Measurements from ENCODE around the gene MXI1.

Gene MXI1

DNA sequence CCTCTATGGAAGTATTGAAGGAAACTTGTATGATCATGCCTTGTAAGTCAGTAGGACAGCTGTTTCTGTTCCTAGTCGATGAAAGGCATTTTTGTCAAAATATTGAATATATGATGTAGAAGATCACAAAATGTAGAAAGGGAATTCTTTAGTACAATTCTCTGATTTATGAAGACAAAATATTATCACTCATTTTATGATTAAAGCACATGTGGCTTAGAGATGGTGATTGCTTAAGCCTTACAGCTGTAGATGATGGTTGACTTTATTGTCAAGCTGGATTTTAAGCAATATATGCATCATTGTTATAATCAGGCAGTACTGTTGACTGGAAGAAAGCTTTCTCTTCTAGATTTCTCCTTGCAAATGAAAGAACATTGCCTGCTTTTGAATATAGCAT is 26.4 kb downstream of the MXI1 start:
- Histone ChIP-seq H4K20me1 (ENCODE audit: insufficient read depth, low read length, poor library complexity, severe bottlenecking) (no peaks in the 10 kb centered on the region), H3K4me2 (ENCODE audit: low read depth, low read length, poor library complexity, severe bottlenecking) (no peak overlapping the region), H3K27me3 (ENCODE audit: insufficient read depth, low read length, poor library complexity, severe bottlenecking) (no peaks in the 10 kb centered on the region), H3K9me2 (replicated peaks; ENCODE audit: low read depth, low read length) (no peaks in the 10 kb centered on the region), H3F3A (ENCODE audit: low read depth) (no peaks in the 10 kb centered on the region), H3K4me1 (ENCODE audit: insufficient read depth, low read length, poor library complexity, severe bottlenecking) (no peaks in the 10 kb centered on the region), H2AFZ (ENCODE audit: low read length) (no peak overlapping the region), H3K9ac (ENCODE audit: low read depth, low read length, poor library complexity, severe bottlenecking) (no peak overlapping the region), H3K79me2 (ENCODE audit: insufficient read depth, low read length) (peaks cover 3% of the 10 kb centered on the region; the same call in 1 of the 2 replicates), H3K9me3 (ENCODE audit: insufficient read depth, low read depth, low read length) (no peaks in the 10 kb centered on the region; the same call in 1 of the 2 replicates), H3K4me3 (ENCODE audit: low read length, poor library complexity, severe bottlenecking) (no peak overlapping the region), H3K36me3 (ENCODE audit: insufficient read depth, low read length) (peaks cover 10% of the 10 kb centered on the region; the same call in 1 of the 2 replicates)
- TF ChIP-seq EZH2phosphoT487 (IDR thresholded peaks at IDR 0.05; ENCODE audit: borderline replicate concordance) = no peak
- TF ChIP-seq, protein P1, sequence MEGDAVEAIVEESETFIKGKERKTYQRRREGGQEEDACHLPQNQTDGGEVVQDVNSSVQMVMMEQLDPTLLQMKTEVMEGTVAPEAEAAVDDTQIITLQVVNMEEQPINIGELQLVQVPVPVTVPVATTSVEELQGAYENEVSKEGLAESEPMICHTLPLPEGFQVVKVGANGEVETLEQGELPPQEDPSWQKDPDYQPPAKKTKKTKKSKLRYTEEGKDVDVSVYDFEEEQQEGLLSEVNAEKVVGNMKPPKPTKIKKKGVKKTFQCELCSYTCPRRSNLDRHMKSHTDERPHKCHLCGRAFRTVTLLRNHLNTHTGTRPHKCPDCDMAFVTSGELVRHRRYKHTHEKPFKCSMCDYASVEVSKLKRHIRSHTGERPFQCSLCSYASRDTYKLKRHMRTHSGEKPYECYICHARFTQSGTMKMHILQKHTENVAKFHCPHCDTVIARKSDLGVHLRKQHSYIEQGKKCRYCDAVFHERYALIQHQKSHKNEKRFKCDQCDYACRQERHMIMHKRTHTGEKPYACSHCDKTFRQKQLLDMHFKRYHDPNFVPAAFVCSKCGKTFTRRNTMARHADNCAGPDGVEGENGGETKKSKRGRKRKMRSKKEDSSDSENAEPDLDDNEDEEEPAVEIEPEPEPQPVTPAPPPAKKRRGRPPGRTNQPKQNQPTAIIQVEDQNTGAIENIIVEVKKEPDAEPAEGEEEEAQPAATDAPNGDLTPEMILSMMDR (conservative IDR thresholded peaks at IDR 0.05; ENCODE audit: low read length) = no peak

DNA sequence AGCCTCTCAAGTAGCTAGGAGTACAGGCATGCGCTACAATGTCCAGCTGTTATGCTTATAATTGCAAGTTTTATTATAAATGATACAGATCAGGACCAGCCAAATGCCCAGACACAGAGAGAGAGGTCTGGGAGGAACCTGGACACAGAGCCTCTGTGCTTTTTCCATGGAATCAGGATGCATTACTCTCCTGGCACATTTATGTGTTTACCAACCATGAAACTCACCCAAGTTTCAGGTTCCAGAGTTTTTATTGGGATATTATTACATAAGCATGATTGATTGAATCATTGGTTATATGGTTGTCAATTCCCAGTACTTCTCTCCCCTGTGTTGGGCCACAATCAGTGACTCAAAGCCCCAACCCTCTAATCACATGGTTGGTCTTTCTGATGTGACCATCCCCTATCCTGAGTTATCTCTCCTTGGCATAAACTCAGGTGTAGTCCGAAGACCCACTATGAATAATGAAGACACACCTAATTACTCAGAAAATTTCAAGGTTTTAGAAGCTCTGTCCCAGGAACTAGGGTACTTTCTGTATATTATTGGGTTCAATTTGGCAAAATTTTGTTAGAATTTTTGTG is 30.6 kb downstream of the MXI1 start:
- H3K4me2 ChIP-seq (ENCODE audit: low read depth, low read length, poor library complexity, severe bottlenecking) = no peak overlapping the region
- H3K79me2 ChIP-seq (ENCODE audit: insufficient read depth, low read length) = peaks cover 17% of the 10 kb centered on the region; the same call in 1 of the 2 replicates
- H3K9me3 ChIP-seq (ENCODE audit: insufficient read depth, low read depth, low read length) = no peaks in the 10 kb centered on the region; the same call in 1 of the 2 replicates
- no peaks in the 10 kb centered on the region for H3K27me3 ChIP-seq (ENCODE audit: insufficient read depth, low read length, poor library complexity, severe bottlenecking)
- H4K20me1 ChIP-seq (ENCODE audit: insufficient read depth, low read length, poor library complexity, severe bottlenecking) = no peaks in the 10 kb centered on the region
- H3K4me3 ChIP-seq (ENCODE audit: low read length, poor library complexity, severe bottlenecking) = no peak overlapping the region
- no peak for TF ChIP-seq EZH2phosphoT487 (IDR thresholded peaks at IDR 0.05; ENCODE audit: borderline replicate concordance)
- TF ChIP-seq, protein P1 (conservative IDR thresholded peaks at IDR 0.05; ENCODE audit: low read length) = no peak
- peaks cover 10% of the 10 kb centered on the region; the same call in 1 of the 2 replicates for H3K36me3 ChIP-seq (ENCODE audit: insufficient read depth, low read length)
- H3F3A ChIP-seq (ENCODE audit: low read depth) = no peaks in the 10 kb centered on the region
- no peak overlapping the region for H3K9ac ChIP-seq (ENCODE audit: low read depth, low read length, poor library complexity, severe bottlenecking)
- no peak overlapping the region for H2AFZ ChIP-seq (ENCODE audit: low read length)
- H3K4me1 ChIP-seq (ENCODE audit: insufficient read depth, low read length, poor library complexity, severe bottlenecking) = peaks cover 23% of the 10 kb centered on the region
- no peaks in the 10 kb centered on the region for H3K9me2 ChIP-seq (replicated peaks; ENCODE audit: low read depth, low read length)

DNA sequence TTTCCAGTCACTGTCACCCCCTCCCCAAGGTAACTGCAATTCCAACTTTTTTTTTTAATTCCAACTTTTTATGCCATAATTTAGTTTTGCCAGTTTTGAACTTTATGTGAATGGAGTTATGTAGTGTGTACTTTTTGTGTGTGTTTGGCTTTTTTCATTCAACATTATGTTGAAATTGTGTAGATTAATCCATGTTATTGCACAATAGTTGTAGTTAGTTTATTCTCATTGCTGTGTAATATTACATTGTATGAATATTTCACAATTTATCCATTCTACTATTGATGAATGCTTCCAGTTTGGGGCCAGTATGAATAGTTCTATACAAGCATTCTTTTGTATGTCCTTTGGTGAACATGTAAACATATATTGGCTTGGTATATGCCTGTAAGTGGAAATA is 32.5 kb downstream of the MXI1 start:
- Histone ChIP-seq H3K4me3 (ENCODE audit: low read length, poor library complexity, severe bottlenecking) (no peak overlapping the region), H4K20me1 (ENCODE audit: insufficient read depth, low read length, poor library complexity, severe bottlenecking) (no peaks in the 10 kb centered on the region), H3K27me3 (ENCODE audit: insufficient read depth, low read length, poor library complexity, severe bottlenecking) (no peaks in the 10 kb centered on the region), H3K9ac (ENCODE audit: low read depth, low read length, poor library complexity, severe bottlenecking) (no peak overlapping the region), H3K4me2 (ENCODE audit: low read depth, low read length, poor library complexity, severe bottlenecking) (no peak overlapping the region), H3K9me2 (replicated peaks; ENCODE audit: low read depth, low read length) (no peaks in the 10 kb centered on the region), H3K9me3 (ENCODE audit: insufficient read depth, low read depth, low read length) (no peaks in the 10 kb centered on the region; the same call in 1 of the 2 replicates), H3K4me1 (ENCODE audit: insufficient read depth, low read length, poor library complexity, severe bottlenecking) (peaks cover 23% of the 10 kb centered on the region), H3K36me3 (ENCODE audit: insufficient read depth, low read length) (peaks cover 10% of the 10 kb centered on the region; the same call in 1 of the 2 replicates), H3F3A (ENCODE audit: low read depth) (no peaks in the 10 kb centered on the region), H3K79me2 (ENCODE audit: insufficient read depth, low read length) (peaks cover 17% of the 10 kb centered on the region; the same call in 1 of the 2 replicates), H2AFZ (ENCODE audit: low read length) (no peak overlapping the region)
- TF ChIP-seq EZH2phosphoT487 (IDR thresholded peaks at IDR 0.05; ENCODE audit: borderline replicate concordance) = no peak
- TF ChIP-seq, protein P1 (conservative IDR thresholded peaks at IDR 0.05; ENCODE audit: low read length) = no peak

Measured in Loucy (cell line).